HepG2 (cell line): ENCODE measurements around the gene MYH10. TPM values are rescaled to one million over a fixed set of nuclear protein-coding genes. Genes with fewer than 3 reads are reported as not detected.

ENCODE experiments used
- ELF1 ChIP-seq: sonication (generic); formaldehyde crosslinking; IDR thresholded peaks from 2 replicates; pipeline ENCODE4 v1.4.0; 2020; ENCODE audit warnings: missing genetic modification reagents
- GLI4 ChIP-seq: sonication (generic); formaldehyde crosslinking; IDR thresholded peaks from 2 replicates; pipeline ENCODE4 v1.5.1; 2020; ENCODE audit warnings: missing genetic modification reagents, mild to moderate bottlenecking, moderate library complexity, borderline replicate concordance
- MAF1 ChIP-seq: sonication (generic); formaldehyde crosslinking; IDR thresholded peaks from 2 replicates; pipeline ENCODE4 v1.5.0; 2020; ENCODE audit warnings: missing genetic modification reagents, borderline replicate concordance
- MED1 ChIP-seq: sonication (generic); formaldehyde crosslinking; IDR thresholded peaks from 2 replicates; pipeline ENCODE4 v1.4.0; 2020; ENCODE audit warnings: missing genetic modification reagents
- NR2C2 ChIP-seq: sonication (generic); formaldehyde crosslinking; IDR thresholded peaks from 2 replicates; pipeline ENCODE4 v1.4.0; 2020; ENCODE audit warnings: missing genetic modification reagents, mild to moderate bottlenecking, moderate library complexity, borderline replicate concordance
- POLR2AphosphoS2 ChIP-seq: IDR thresholded peaks from 2 replicates; pipeline ENCODE4 v1.6.1; 2011; ENCODE audit warnings: low read depth, low read length, improper control_type of control experiment
- U2AF2 ChIP-seq: fragments of 200-400 bp; formaldehyde crosslinking; IDR thresholded peaks from 2 replicates; pipeline ENCODE4 v1.6.1; 2017; ENCODE audit warnings: low read depth, mild to moderate bottlenecking, low read length
- ZFP36L1 ChIP-seq: sonication (generic); formaldehyde crosslinking; IDR thresholded peaks from 2 replicates; pipeline ENCODE4 v1.8.0; 2022; ENCODE audit warnings: mild to moderate bottlenecking, missing genetic modification reagents, moderate library complexity
- ZMAT3 ChIP-seq: sonication (generic); formaldehyde crosslinking; conservative IDR thresholded peaks from 2 replicates; pipeline ENCODE4 v1.7.0; 2021; ENCODE audit warnings: missing genetic modification reagents
- ZMYM3 ChIP-seq: sonication (generic); formaldehyde crosslinking; IDR thresholded peaks from 2 replicates; pipeline ENCODE4 v1.5.1; 2020; ENCODE audit warnings: mild to moderate bottlenecking, missing genetic modification reagents
- ZNF232 ChIP-seq: sonication (generic); formaldehyde crosslinking; IDR thresholded peaks from 2 replicates; pipeline ENCODE4 v1.4.0; 2020; ENCODE audit warnings: missing genetic modification reagents, borderline replicate concordance
- ZNF607 ChIP-seq: sonication (generic); formaldehyde crosslinking; IDR thresholded peaks from 2 replicates; pipeline ENCODE4 v1.5.1; 2020; ENCODE audit warnings: missing genetic modification reagents, mild to moderate bottlenecking, borderline replicate concordance
- ZNF83 ChIP-seq: sonication (generic); formaldehyde crosslinking; IDR thresholded peaks from 2 replicates; pipeline ENCODE4 v1.4.0; 2020; ENCODE audit warnings: missing genetic modification reagents, mild to moderate bottlenecking, borderline replicate concordance
- polyA plus RNA-seq, 8 experiments: library from polyadenylated mRNA; depleted of rRNA in 3 of 8; stranded (reverse) in 7 of 8; unstranded in 1 of 8; fragments of >200 nt; fragmentation: Illumina TruSeq in 4 of 8; extraction: Trizol in 4 of 8; gene quantifications; 2 replicates each; pipeline versions ENCODE4 v1.2.1 to v1.2.3, GENCODE V29; 2011 to 2016; ENCODE audit warnings: low read depth in 4 of 8, missing spikeins in 1 of 8, mixed read lengths in 1 of 8; ENCODE audit not compliant: insufficient read depth in 1 of 8
- total RNA-seq, 5 experiments: library from RNA; depleted of rRNA; stranded (reverse); fragments of >200 nt; fragmentation: Illumina TruSeq; extraction: Trizol; gene quantifications; 2 replicates each; pipeline ENCODE4 v1.2.3, GENCODE V29; 2016; ENCODE audit warnings: low read depth in 1 of 5
- TF ChIP-seq, protein P1 (sequence below): sonication (generic); formaldehyde crosslinking; IDR thresholded peaks from 2 replicates; pipeline ENCODE4 v1.4.0; 2020; ENCODE audit warnings: missing genetic modification reagents
- TF ChIP-seq, protein P2 (sequence below), 2 experiments: sonication (generic) in 1 of 2; formaldehyde crosslinking in 1 of 2; IDR thresholded peaks; 2 replicates each; pipeline versions ENCODE4 v1.6.1 to v1.9.0; 2014 to 2022; ENCODE audit warnings: antibody characterized with exemption in 1 of 2, borderline replicate concordance in 1 of 2, inconsistent platforms in 1 of 2, low read depth in 1 of 2, missing genetic modification reagents in 1 of 2
- TF ChIP-seq, protein P3 (sequence below): sonication (generic); formaldehyde crosslinking; IDR thresholded peaks from 2 replicates; pipeline ENCODE4 v1.9.0; 2021; ENCODE audit warnings: missing genetic modification reagents, mild to moderate bottlenecking, borderline replicate concordance

The MYH10 gene
- total and polyA plus RNA-seq, 2 of the 13 experiments (the other 11 are each of a cell fraction or from before 2014, with no cell fraction given), result 43.4 to 68.6 TPM

DNA sequence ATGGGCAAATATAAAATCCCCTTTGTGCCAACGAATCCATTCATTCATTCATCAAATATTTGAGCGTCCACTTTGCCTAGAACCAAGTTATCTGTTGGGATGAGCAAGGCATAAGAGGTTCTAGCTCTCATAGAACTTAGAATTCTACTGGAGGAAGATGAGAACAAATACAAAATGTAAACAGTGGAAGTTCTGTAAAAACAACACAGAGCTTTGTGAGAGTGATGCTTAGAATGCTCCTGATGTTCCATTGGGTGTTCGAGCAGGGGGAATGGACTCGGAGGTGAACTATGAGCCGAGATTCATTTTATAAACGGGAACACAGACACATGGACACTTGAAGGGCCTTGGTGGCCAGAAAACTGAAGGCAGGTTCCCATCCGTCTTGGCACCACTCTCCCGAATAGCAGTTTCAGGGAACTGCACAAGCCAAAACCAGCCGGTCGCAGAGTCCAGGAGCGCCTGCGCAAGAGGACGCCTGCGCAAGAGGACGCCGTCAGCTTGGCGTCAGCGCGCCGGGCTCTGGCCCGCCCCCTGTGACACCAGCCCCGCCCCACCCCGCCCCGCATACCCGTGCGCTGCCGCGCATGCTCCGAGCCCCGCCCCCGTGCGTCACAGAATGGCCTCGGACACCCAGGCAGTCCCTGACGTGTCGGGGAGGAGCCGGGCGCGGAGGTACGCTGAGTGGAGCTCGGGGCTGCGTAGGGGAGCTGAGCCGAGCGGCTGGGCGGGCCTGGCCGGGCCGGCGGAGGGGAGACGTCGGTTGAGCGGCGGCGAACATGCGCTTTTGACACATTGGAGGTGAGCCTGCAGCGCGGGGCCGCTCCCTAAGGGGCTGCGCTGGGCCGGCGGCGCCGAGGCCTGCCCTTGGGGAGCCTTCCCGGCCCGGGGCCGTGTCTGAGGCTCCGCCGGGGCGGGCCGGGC lies 195.0 kb downstream of the MYH10 start, which contains the start of gene NDEL1 (continued):
- TF ChIP-seq, protein P1, sequence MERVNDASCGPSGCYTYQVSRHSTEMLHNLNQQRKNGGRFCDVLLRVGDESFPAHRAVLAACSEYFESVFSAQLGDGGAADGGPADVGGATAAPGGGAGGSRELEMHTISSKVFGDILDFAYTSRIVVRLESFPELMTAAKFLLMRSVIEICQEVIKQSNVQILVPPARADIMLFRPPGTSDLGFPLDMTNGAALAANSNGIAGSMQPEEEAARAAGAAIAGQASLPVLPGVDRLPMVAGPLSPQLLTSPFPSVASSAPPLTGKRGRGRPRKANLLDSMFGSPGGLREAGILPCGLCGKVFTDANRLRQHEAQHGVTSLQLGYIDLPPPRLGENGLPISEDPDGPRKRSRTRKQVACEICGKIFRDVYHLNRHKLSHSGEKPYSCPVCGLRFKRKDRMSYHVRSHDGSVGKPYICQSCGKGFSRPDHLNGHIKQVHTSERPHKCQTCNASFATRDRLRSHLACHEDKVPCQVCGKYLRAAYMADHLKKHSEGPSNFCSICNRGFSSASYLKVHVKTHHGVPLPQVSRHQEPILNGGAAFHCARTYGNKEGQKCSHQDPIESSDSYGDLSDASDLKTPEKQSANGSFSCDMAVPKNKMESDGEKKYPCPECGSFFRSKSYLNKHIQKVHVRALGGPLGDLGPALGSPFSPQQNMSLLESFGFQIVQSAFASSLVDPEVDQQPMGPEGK (CRISPR knock-in tag), result no peak
- TF ChIP-seq ELF1 (CRISPR knock-in tag), result 0 out of 2 replicates have a peak, but pooled peaks have one; percentile 20
- TF ChIP-seq U2AF2, result no peak
- TF ChIP-seq POLR2AphosphoS2, result no peak
- no peak for TF ChIP-seq ZMYM3 (CRISPR knock-in tag)
- no peak; the same call in 1 of the 2 replicates for TF ChIP-seq ZNF83 (CRISPR knock-in tag)
- 0 out of 2 replicates have a peak, but pooled peaks have one; percentile 25 for TF ChIP-seq ZMAT3
- no peak for TF ChIP-seq ZFP36L1
- TF ChIP-seq, protein P2, sequence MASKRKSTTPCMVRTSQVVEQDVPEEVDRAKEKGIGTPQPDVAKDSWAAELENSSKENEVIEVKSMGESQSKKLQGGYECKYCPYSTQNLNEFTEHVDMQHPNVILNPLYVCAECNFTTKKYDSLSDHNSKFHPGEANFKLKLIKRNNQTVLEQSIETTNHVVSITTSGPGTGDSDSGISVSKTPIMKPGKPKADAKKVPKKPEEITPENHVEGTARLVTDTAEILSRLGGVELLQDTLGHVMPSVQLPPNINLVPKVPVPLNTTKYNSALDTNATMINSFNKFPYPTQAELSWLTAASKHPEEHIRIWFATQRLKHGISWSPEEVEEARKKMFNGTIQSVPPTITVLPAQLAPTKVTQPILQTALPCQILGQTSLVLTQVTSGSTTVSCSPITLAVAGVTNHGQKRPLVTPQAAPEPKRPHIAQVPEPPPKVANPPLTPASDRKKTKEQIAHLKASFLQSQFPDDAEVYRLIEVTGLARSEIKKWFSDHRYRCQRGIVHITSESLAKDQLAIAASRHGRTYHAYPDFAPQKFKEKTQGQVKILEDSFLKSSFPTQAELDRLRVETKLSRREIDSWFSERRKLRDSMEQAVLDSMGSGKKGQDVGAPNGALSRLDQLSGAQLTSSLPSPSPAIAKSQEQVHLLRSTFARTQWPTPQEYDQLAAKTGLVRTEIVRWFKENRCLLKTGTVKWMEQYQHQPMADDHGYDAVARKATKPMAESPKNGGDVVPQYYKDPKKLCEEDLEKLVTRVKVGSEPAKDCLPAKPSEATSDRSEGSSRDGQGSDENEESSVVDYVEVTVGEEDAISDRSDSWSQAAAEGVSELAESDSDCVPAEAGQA (IDR thresholded peaks at IDR 0.05; ENCODE audit: low read depth), result peak; percentile 77
- TF ChIP-seq, protein P2 (CRISPR knock-in tag; IDR thresholded peaks at IDR 0.05; ENCODE audit: borderline replicate concordance), result no peak
- TF ChIP-seq GLI4, result 0 out of 2 replicates have a peak, but pooled peaks have one; percentile 33
- TF ChIP-seq NR2C2, result no peak
- TF ChIP-seq ZNF607 (CRISPR knock-in tag), result 0 out of 2 replicates have a peak, but pooled peaks have one; percentile 38
- TF ChIP-seq, protein P3, sequence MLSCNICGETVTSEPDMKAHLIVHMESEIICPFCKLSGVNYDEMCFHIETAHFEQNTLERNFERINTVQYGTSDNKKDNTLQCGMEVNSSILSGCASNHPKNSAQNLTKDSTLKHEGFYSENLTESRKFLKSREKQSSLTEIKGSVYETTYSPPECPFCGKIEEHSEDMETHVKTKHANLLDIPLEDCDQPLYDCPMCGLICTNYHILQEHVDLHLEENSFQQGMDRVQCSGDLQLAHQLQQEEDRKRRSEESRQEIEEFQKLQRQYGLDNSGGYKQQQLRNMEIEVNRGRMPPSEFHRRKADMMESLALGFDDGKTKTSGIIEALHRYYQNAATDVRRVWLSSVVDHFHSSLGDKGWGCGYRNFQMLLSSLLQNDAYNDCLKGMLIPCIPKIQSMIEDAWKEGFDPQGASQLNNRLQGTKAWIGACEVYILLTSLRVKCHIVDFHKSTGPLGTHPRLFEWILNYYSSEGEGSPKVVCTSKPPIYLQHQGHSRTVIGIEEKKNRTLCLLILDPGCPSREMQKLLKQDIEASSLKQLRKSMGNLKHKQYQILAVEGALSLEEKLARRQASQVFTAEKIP (CRISPR knock-in tag), result no peak
- TF ChIP-seq MED1, result peak; percentile 63
- peak; percentile 86; the same call in 1 of the 2 replicates for TF ChIP-seq ZNF232 (CRISPR knock-in tag)
- TF ChIP-seq MAF1 (CRISPR knock-in tag), result 0 out of 2 replicates have a peak, but pooled peaks have one; percentile 50
